Sigmoid colon (tissue), 7 donors: ENCODE results near the gene SLC7A5. TPM values are rescaled to one million over a fixed set of nuclear protein-coding genes. Genes with fewer than 3 reads are reported as not detected.

ENCODE experiments used
- DNase-seq: peaks from one replicate; pipeline ENCODE4 v3.0.0-alpha.2; 2019
- H3K27ac ChIP-seq, 4 donors: fragments of 200-600 bp; sonication (generic); one replicate each; pipeline ENCODE4 v1.5.1; 2016 to 2019; ENCODE audit warnings: mild to moderate bottlenecking in 1 of 4
- H3K27me3 ChIP-seq, 3 donors: fragments of 200-600 bp; sonication (generic); one replicate each; pipeline ENCODE4 v1.5.1; 2019; ENCODE audit warnings: mild to moderate bottlenecking in 1 of 3
- H3K36me3 ChIP-seq, 4 donors: fragments of 200-600 bp; sonication (generic); one replicate each; pipeline ENCODE4 v1.5.1; 2016 to 2019
- H3K4me1 ChIP-seq, 4 donors: fragments of 200-600 bp; sonication (generic); one replicate each; pipeline ENCODE4 v1.5.1; 2017 to 2019
- H3K4me3 ChIP-seq, 4 donors: fragments of 200-600 bp; sonication (generic); one replicate each; pipeline ENCODE4 v1.5.1; 2017 to 2019; ENCODE audit warnings: mild to moderate bottlenecking in 2 of 4, moderate library complexity in 1 of 4
- H3K9me3 ChIP-seq, 4 donors: fragments of 200-600 bp in 3 of 4; sonication (generic) in 3 of 4; one replicate each; pipeline versions ENCODE4 v1.5.1 to v1.6.1; 2013 to 2019
- EP300 ChIP-seq, 4 donors: sonication (generic); formaldehyde crosslinking; IDR thresholded peaks; one replicate each; pipeline ENCODE4 v1.6.1; 2017; ENCODE audit warnings: antibody characterized with exemption in 4 of 4
- POLR2A ChIP-seq, 2 donors: fragments of 450-650 bp; IDR thresholded peaks; one replicate each; pipeline ENCODE4 v1.6.1; 2016; ENCODE audit warnings: antibody characterized with exemption in 2 of 2, mild to moderate bottlenecking in 2 of 2, moderate library complexity in 2 of 2
- POLR2AphosphoS5 ChIP-seq, 4 donors: sonication (generic); formaldehyde crosslinking; IDR thresholded peaks; one replicate each; pipeline ENCODE4 v1.6.1; 2017; ENCODE audit warnings: antibody characterized with exemption in 4 of 4
- WGBS, 2 donors: extraction: QIAGEN DNeasy Blood & Tissue Kit; methylation state at CpG; one replicate each; pipeline ENCODE4 v1.1.7; 2013; 5-methylcytosine and 5-hydroxymethylcytosine counted together
- intact Hi-C: fragments of 100-400 bp; cut with DNase I; formaldehyde crosslinking; loops from one replicate; pipeline ENCODE4 v1.15.1; 2023
- polyA plus RNA-seq, 3 donors: library from polyadenylated mRNA; stranded (reverse); fragments of 200-250 nt; gene quantifications; one replicate each; pipeline ENCODE4 v1.2.3, GENCODE V29; 2013
- total RNA-seq, 4 donors: library from RNA; depleted of rRNA; stranded (reverse); fragments of >200 nt; gene quantifications; one replicate each; pipeline ENCODE4 v1.1.0, GENCODE V29; 2016
- TF ChIP-seq, protein P1 (sequence below), 4 experiments: fragments of 450-650 bp in 3 of 4; fragments of 200-600 bp in 1 of 4; IDR thresholded peaks; one replicate each; pipeline ENCODE4 v1.5.1; 2016 to 2019; ENCODE audit warnings: antibody characterized with exemption in 4 of 4, mild to moderate bottlenecking in 3 of 4, moderate library complexity in 2 of 4
- donor health status: healthy with polysubstance abuse.
- donor health status: Bipolar disorder and iron deficiency.
- donor health status: healthy.

The SLC7A5 gene
- total and polyA plus RNA-seq, 7 donors = 0.60 to 44.5 (median 3.1) TPM

DNA sequence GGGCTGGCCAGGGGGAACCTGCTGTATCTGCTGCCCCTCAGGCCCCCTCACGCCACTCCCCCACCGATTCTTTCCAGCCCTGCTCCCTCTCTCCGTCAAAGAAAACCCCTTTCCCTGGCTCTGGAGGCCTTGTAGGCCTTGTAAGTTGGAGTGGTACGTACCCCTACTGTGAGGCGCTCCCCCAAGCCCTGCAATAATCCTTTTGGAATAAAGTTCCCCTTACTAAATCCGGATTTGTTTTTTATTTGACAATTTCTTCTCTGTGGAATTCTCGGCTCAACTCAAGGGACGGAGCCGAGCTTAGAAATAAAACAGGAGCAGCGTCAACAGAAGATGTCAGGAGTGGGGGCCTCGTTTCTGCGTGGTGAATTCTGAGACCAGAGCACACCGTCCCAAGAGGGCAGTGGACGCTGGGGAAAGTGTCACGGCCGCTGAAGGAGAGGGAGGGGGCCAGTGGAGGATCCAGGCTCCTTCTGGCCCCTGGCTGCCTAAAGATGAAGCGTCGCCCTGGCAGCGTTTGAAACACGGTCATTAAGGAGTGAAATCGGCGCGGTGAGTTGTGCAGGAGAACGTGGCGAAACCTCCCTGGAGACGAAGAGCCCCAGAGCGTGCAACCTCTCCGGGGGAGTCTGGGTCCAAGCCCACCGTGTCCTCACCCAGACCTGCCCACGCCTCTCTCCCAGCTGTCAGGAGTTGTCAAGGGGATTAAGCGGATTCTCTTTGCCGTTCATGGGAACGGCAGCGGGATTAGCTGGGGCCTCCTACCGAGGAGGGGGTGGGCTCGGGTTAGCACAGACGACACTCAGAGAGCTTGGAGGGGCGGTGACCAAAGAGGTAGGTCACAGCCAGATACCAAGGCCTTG is 47.0 kb downstream of the SLC7A5 start:
- Histone ChIP-seq H3K27ac (no peak overlapping the region), H3K36me3 (no peaks in the 10 kb centered on the region), H3K27me3 (peaks cover 0 to 12% (median 0%) of the 10 kb centered on the region in 3 donors), H3K4me1 (peaks cover 0 to 10% (median 0%) of the 10 kb centered on the region in 4 donors), H3K9me3 (peaks cover 0 to 9% (median 6%) of the 10 kb centered on the region in 4 donors), H3K4me3 (no peak overlapping the region)
- DNase-seq = no peak
- TF ChIP-seq POLR2AphosphoS5 (IDR thresholded peaks at IDR 0.05) (no peak), POLR2A (IDR thresholded peaks at IDR 0.05) (no peak), EP300 (IDR thresholded peaks at IDR 0.05) (no peak)
- TF ChIP-seq, protein P1, sequence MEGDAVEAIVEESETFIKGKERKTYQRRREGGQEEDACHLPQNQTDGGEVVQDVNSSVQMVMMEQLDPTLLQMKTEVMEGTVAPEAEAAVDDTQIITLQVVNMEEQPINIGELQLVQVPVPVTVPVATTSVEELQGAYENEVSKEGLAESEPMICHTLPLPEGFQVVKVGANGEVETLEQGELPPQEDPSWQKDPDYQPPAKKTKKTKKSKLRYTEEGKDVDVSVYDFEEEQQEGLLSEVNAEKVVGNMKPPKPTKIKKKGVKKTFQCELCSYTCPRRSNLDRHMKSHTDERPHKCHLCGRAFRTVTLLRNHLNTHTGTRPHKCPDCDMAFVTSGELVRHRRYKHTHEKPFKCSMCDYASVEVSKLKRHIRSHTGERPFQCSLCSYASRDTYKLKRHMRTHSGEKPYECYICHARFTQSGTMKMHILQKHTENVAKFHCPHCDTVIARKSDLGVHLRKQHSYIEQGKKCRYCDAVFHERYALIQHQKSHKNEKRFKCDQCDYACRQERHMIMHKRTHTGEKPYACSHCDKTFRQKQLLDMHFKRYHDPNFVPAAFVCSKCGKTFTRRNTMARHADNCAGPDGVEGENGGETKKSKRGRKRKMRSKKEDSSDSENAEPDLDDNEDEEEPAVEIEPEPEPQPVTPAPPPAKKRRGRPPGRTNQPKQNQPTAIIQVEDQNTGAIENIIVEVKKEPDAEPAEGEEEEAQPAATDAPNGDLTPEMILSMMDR (IDR thresholded peaks at IDR 0.05) = no peak
- 72 to 80% methylated on average over 38 of the region's 38 CpGs for WGBS, 2 donors
- intact Hi-C loops = no loop called here

DNA sequence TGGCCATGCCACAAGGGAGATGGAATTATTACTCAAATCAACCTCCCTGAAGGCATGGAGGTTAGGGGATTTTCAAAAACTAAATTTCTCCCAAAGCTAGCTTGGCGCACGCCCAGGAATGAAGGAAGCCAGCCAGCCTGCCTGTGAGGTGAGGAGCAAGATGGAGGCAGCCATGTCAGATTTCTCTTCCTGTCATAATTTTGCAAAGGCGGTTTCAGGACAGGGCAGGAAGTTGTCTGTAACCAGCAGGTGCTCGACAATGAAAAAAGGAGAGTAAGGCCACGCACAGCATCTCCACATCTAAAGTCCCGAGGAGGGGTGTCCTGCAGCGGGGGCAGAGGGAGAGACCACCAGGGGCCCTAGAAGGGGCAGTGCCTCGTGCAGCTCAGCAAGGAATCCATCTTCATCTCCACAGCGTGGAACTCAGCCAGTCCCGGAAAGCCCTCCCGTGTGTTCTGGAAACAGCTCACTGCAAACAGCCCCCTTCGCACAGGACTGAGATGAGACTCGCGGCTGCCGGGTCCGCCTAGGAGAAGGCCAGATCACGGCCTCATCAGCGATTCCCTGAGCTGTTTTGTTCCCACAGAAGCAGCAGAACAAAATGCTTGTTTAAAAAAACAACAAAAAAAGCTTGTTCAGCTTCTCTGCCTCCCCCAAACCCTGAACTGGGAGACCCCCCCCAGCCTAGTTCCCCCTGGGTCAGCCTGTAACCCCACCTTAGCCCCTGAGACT is 47.8 kb downstream of the SLC7A5 start:
- Histone ChIP-seq H3K36me3 (no peaks in the 10 kb centered on the region), H3K9me3 (peaks cover 0 to 16% (median 8%) of the 10 kb centered on the region in 4 donors), H3K27ac (no peak overlapping the region), H3K4me3 (no peak overlapping the region), H3K27me3 (peaks cover 0 to 11% (median 0%) of the 10 kb centered on the region in 3 donors), H3K4me1 (peaks cover 0 to 10% (median 0%) of the 10 kb centered on the region in 4 donors)
- TF ChIP-seq POLR2A (IDR thresholded peaks at IDR 0.05) = no peak
- TF ChIP-seq, protein P1 (IDR thresholded peaks at IDR 0.05) = no peak
- WGBS, 2 donors = 61 to 72% methylated on average over 18 of the region's 18 CpGs
- intact Hi-C loops = no loop called here
- DNase-seq = no peak

DNA sequence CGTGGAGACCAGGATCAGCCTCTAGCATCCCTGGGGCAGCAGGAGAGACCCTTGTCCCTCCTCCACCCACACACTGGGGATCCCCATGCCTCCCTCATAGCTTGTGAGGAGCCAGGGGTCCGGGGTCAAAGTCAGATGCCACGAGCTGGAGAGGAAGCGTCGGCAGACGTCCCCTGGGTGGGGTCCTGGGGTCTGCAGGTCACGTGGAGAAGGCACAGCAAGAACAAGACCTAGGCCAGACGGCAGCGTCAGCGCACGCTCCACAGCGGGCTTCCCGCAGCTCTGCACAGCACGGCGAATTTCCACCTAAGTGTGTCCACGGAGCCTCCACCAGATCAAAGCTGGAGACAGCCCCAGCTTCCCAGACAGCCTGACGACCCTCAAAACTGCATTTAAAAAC is 49.3 kb downstream of the SLC7A5 start:
- TF ChIP-seq, protein P1 (IDR thresholded peaks at IDR 0.05) = no peak
- no peak for TF ChIP-seq POLR2AphosphoS5 (IDR thresholded peaks at IDR 0.05)
- TF ChIP-seq POLR2A (IDR thresholded peaks at IDR 0.05) = no peak
- no peak for TF ChIP-seq EP300 (IDR thresholded peaks at IDR 0.05)
- Histone ChIP-seq H3K9me3 (peaks cover 0 to 16% (median 8%) of the 10 kb centered on the region in 4 donors), H3K27me3 (peaks cover 0 to 7% (median 0%) of the 10 kb centered on the region in 3 donors), H3K27ac (no peak overlapping the region), H3K4me1 (peaks cover 0 to 10% (median 0%) of the 10 kb centered on the region in 4 donors), H3K36me3 (no peaks in the 10 kb centered on the region), H3K4me3 (no peak overlapping the region)
- intact Hi-C loops = no loop called here
- DNase-seq = no peak
- WGBS, 2 donors = 92% methylated on average over 17 of the region's 17 CpGs

DNA sequence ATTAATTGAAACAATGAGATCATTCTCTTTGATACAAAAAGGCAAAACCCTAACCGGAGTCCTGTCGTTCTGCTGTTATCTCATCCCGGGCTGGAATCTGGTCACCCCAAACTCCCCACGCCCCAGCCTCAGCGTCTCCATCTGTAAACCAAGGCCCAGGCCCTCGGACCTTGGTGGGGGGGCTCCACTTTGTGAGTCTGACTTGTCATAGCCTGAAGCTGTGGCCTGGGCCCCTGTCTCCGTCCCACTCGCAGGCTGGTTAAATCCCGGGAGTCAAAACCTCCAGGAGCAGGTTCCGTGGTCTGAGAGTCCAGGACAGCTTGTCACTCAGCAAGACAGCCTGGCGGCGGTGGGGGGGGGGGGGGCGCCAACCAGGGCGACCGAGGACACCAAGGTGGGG is 50.0 kb downstream of the SLC7A5 start:
- TF ChIP-seq POLR2AphosphoS5 (IDR thresholded peaks at IDR 0.05) = no peak
- TF ChIP-seq POLR2A (IDR thresholded peaks at IDR 0.05) = no peak
- TF ChIP-seq EP300 (IDR thresholded peaks at IDR 0.05) = no peak
- TF ChIP-seq, protein P1 (IDR thresholded peaks at IDR 0.05) = no peak
- DNase-seq = no peak
- H3K27ac ChIP-seq = no peak overlapping the region
- H3K4me3 ChIP-seq = no peak overlapping the region
- intact Hi-C loops = no loop called here
- H3K9me3 ChIP-seq = peaks cover 0 to 16% (median 8%) of the 10 kb centered on the region in 4 donors
- 90 to 92% methylated on average over 15 of the region's 15 CpGs for WGBS, 2 donors
- peaks cover 0 to 10% (median 0%) of the 10 kb centered on the region in 4 donors for H3K4me1 ChIP-seq
- peaks cover 0 to under 1% (median 0%) of the 10 kb centered on the region in 3 donors for H3K27me3 ChIP-seq
- H3K36me3 ChIP-seq = no peaks in the 10 kb centered on the region
